ENCODE results near the gene TMC2. TPM values are rescaled to one million over a fixed set of nuclear protein-coding genes. Genes with fewer than 3 reads are reported as not detected.
A peak's percentile ranks its signal among the peaks of the same experiment; 100 is the strongest.

TMC2 gene
- total RNA-seq, 1 experiment from 2014 or later, result not detected

GRCh38 chr20:2595076-2595475 is 58.7 kb downstream of the TMC2 start (continued):
- TF ChIP-seq GTF2I (CRISPR knock-in tag; conservative IDR thresholded peaks at IDR 0.05), result no peak
- TF ChIP-seq, protein P1, sequence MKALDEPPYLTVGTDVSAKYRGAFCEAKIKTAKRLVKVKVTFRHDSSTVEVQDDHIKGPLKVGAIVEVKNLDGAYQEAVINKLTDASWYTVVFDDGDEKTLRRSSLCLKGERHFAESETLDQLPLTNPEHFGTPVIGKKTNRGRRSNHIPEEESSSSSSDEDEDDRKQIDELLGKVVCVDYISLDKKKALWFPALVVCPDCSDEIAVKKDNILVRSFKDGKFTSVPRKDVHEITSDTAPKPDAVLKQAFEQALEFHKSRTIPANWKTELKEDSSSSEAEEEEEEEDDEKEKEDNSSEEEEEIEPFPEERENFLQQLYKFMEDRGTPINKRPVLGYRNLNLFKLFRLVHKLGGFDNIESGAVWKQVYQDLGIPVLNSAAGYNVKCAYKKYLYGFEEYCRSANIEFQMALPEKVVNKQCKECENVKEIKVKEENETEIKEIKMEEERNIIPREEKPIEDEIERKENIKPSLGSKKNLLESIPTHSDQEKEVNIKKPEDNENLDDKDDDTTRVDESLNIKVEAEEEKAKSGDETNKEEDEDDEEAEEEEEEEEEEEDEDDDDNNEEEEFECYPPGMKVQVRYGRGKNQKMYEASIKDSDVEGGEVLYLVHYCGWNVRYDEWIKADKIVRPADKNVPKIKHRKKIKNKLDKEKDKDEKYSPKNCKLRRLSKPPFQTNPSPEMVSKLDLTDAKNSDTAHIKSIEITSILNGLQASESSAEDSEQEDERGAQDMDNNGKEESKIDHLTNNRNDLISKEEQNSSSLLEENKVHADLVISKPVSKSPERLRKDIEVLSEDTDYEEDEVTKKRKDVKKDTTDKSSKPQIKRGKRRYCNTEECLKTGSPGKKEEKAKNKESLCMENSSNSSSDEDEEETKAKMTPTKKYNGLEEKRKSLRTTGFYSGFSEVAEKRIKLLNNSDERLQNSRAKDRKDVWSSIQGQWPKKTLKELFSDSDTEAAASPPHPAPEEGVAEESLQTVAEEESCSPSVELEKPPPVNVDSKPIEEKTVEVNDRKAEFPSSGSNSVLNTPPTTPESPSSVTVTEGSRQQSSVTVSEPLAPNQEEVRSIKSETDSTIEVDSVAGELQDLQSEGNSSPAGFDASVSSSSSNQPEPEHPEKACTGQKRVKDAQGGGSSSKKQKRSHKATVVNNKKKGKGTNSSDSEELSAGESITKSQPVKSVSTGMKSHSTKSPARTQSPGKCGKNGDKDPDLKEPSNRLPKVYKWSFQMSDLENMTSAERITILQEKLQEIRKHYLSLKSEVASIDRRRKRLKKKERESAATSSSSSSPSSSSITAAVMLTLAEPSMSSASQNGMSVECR (CRISPR knock-in tag; IDR thresholded peaks at IDR 0.05; ENCODE audit: borderline replicate concordance), result no peak
- TF ChIP-seq CBFB (CRISPR knock-in tag; IDR thresholded peaks at IDR 0.05; ENCODE audit: low read depth), result no peak
- no peak for TF ChIP-seq RELA (CRISPR knock-in tag; IDR thresholded peaks at IDR 0.05; ENCODE audit: borderline replicate concordance)
- TF ChIP-seq MYBL2 (CRISPR knock-in tag; IDR thresholded peaks at IDR 0.05), result no peak
- no peak for TF ChIP-seq RORB (CRISPR knock-in tag; IDR thresholded peaks at IDR 0.05)
- no peak for TF ChIP-seq ZNF423 (CRISPR knock-in tag; IDR thresholded peaks at IDR 0.05)

DNA sequence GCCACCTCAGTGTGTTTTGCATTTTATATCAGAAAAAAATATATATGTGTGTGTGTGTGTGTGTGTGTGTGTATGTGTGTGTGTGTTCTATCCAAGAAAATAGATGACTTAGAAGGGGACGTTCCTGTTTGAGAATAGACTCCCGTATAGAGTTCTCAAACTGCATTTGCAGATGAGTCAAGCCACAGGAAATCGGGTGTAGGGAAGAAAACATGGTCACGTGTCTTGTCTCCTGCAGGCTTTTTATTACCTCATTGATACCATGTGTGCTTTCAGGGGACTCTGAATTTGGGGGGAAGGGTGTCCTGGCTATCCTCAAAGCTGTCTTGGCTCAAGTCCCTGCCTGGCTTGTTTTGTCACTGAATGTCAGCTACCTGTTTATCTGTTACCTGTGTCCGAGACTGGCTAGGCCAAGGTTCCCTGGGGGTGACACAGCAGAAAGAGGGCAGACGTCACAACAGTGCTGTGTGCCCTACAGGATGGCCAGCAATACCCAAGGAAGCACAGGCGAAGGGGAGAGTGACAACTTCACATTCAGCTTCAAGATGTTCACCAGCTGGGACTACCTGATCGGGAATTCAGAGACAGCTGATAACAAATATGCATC is 60.4 kb downstream of the TMC2 start:
- ChIA-PET CTCF (interaction anchor here (1.0 to 1.5 kb wide), 4 partner anchors 32 to 74 kb away, joined by 3 read pairs; no protein-coding TSS in a partner anchor), POLR2A (no interaction called here)
- TF ChIP-seq MLX (CRISPR knock-in tag; IDR thresholded peaks at IDR 0.05) (no peak), NFE2L1 (CRISPR knock-in tag; IDR thresholded peaks at IDR 0.05) (0 out of 2 replicates have a peak, but pooled peaks have one; percentile 54)
- Mint-ChIP-seq H3K4me1 (peaks cover 10% of the 10 kb centered on the region), H3K27ac (peak overlapping the region; percentile 60), H3K27me3 (ENCODE audit: low read depth) (peaks cover 10% of the 10 kb centered on the region), H3K4me3 (no peak overlapping the region), H3K9me3 (peaks cover 3% of the 10 kb centered on the region; the same call in 1 of the 2 replicates), H3K36me3 (no peaks in the 10 kb centered on the region)
- DNase-seq (ENCODE audit: low spot score), result no peak
- ATAC-seq, result no peak

- Mint-ChIP-seq H3K27me3 (ENCODE audit: low read depth) (no peaks in the 10 kb centered on the region; the same call in 1 of the 2 replicates), H3K4me3 (no peak overlapping the region), H3K27ac (no peak overlapping the region; the same call in 1 of the 2 replicates), H3K4me1 (peaks cover 10% of the 10 kb centered on the region), H3K9me3 (peaks cover 9% of the 10 kb centered on the region; the same call in 1 of the 2 replicates), H3K36me3 (no peaks in the 10 kb centered on the region)
- ATAC-seq (peak; percentile 81), DNase-seq (ENCODE audit: low spot score) (peak; percentile 17)
- ChIA-PET POLR2A (interaction anchor here (0.6 kb wide), 2 partner anchors 36 to 352 kb away, joined by 3 to 5 read pairs; no protein-coding TSS in a partner anchor), CTCF (interaction anchor here (1.2 to 1.8 kb wide), 2 partner anchors 75 to 77 kb away, joined by 7 to 9 read pairs; no protein-coding TSS in a partner anchor)
- no peak for TF ChIP-seq PREB (CRISPR knock-in tag; IDR thresholded peaks at IDR 0.05; ENCODE audit: borderline replicate concordance)
- TF ChIP-seq ZNF532 (CRISPR knock-in tag; IDR thresholded peaks at IDR 0.05; ENCODE audit: borderline replicate concordance), result no peak
- TF ChIP-seq, protein P2, sequence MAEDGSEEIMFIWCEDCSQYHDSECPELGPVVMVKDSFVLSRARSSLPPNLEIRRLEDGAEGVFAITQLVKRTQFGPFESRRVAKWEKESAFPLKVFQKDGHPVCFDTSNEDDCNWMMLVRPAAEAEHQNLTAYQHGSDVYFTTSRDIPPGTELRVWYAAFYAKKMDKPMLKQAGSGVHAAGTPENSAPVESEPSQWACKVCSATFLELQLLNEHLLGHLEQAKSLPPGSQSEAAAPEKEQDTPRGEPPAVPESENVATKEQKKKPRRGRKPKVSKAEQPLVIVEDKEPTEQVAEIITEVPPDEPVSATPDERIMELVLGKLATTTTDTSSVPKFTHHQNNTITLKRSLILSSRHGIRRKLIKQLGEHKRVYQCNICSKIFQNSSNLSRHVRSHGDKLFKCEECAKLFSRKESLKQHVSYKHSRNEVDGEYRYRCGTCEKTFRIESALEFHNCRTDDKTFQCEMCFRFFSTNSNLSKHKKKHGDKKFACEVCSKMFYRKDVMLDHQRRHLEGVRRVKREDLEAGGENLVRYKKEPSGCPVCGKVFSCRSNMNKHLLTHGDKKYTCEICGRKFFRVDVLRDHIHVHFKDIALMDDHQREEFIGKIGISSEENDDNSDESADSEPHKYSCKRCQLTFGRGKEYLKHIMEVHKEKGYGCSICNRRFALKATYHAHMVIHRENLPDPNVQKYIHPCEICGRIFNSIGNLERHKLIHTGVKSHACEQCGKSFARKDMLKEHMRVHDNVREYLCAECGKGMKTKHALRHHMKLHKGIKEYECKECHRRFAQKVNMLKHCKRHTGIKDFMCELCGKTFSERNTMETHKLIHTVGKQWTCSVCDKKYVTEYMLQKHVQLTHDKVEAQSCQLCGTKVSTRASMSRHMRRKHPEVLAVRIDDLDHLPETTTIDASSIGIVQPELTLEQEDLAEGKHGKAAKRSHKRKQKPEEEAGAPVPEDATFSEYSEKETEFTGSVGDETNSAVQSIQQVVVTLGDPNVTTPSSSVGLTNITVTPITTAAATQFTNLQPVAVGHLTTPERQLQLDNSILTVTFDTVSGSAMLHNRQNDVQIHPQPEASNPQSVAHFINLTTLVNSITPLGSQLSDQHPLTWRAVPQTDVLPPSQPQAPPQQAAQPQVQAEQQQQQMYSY (CRISPR knock-in tag; IDR thresholded peaks at IDR 0.05), result no peak
- TF ChIP-seq ELF4 (CRISPR knock-in tag; IDR thresholded peaks at IDR 0.05; ENCODE audit: low read depth), result no peak
- no peak for TF ChIP-seq ZNF396 (CRISPR knock-in tag; IDR thresholded peaks at IDR 0.05; ENCODE audit: borderline replicate concordance)
- TF ChIP-seq ZNF263 (CRISPR knock-in tag; IDR thresholded peaks at IDR 0.05; ENCODE audit: low read depth), result no peak
- no peak for TF ChIP-seq ZNF219 (CRISPR knock-in tag; IDR thresholded peaks at IDR 0.05; ENCODE audit: borderline replicate concordance)
These were observed 63.1 kb downstream of the TMC2 start for GRCh38 chr20:2599288-2600006.

Measured in WTC11 (cell line).